Measurements from ENCODE around the gene LBX1.
"Not testable (repeated sequence)": the region's sequence is repeated elsewhere in the genome, so short reads cannot be mapped to it uniquely, and the experiment has no call there.

Gene LBX1

GRCh38 chr10:101214446-101215396, 14.5 kb downstream of the LBX1 start:
- DNase-seq (ENCODE audit: low read depth in 2 of 3, low spot score in 2 of 3) = peak; percentile 54 to 72 (median 68)

GRCh38 chr10:101208543-101208942, 20.7 kb downstream of the LBX1 start:
- no peak for DNase-seq (ENCODE audit: low read depth in 2 of 3, low spot score in 2 of 3)

GRCh38 chr10:101207026-101207425, 22.2 kb downstream of the LBX1 start:
- DNase-seq (ENCODE audit: low read depth in 2 of 3, low spot score in 2 of 3) = no peak

GRCh38 chr10:101202667-101203066, 26.6 kb downstream of the LBX1 start:
- not testable (repeated sequence) for DNase-seq (ENCODE audit: low read depth in 2 of 3, low spot score in 2 of 3)

- DNase-seq (ENCODE audit: low read depth in 2 of 3, low spot score in 2 of 3) = not testable (repeated sequence)
These were observed 30.8 kb downstream of the LBX1 start for GRCh38 chr10:101198326-101198977.

GRCh38 chr10:101195921-101196320, 33.3 kb downstream of the LBX1 start:
- DNase-seq (ENCODE audit: low read depth in 2 of 3, low spot score in 2 of 3) = no peak

GRCh38 chr10:101189461-101190401, 39.5 kb downstream of the LBX1 start:
- DNase-seq (ENCODE audit: low read depth in 2 of 3, low spot score in 2 of 3) = no peak

- DNase-seq (ENCODE audit: low read depth in 2 of 3, low spot score in 2 of 3) = no peak
These were observed 40.3 kb downstream of the LBX1 start for GRCh38 chr10:101188942-101189341.

GRCh38 chr10:101183458-101184183, 45.6 kb downstream of the LBX1 start:
- DNase-seq (ENCODE audit: low read depth in 2 of 3, low spot score in 2 of 3) = no peak

GRCh38 chr10:101182936-101183335, 46.3 kb downstream of the LBX1 start:
- DNase-seq (ENCODE audit: low read depth in 2 of 3, low spot score in 2 of 3) = no peak

Data from activated CD8-positive, alpha-beta memory T cell treated with anti-CD3 and anti-CD28 coated beads for 48 hours (primary cell).